Choroid plexus epithelial cell (primary cell): ENCODE data around the gene KHDC1L.
"Not testable (repeated sequence)": the region's sequence is repeated elsewhere in the genome, so short reads cannot be mapped to it uniquely, and the experiment has no call there.

ENCODE experiments used
- DNase-seq: peaks from one replicate; pipeline ENCODE4 v3.0.0-alpha.2; 2010; ENCODE audit warnings: low read depth
- H3K4me3 ChIP-seq: 2 replicates; pipeline ENCODE4 v1.5.1; 2011; ENCODE audit warnings: low read depth, mild to moderate bottlenecking, control low read depth, low read length, moderate library complexity
- CTCF ChIP-seq: conservative IDR thresholded peaks from 2 replicates; pipeline ENCODE4 v1.5.1; 2011; ENCODE audit warnings: low read depth, mild to moderate bottlenecking, control low read depth, inconsistent platforms, low read length, moderate library complexity

The KHDC1L gene

GRCh38 chr6:73252703-73253102 is 27.4 kb upstream of the KHDC1L start:
- TF ChIP-seq CTCF, result no peak
- no peak for DNase-seq
- H3K4me3 ChIP-seq, result no peak overlapping the region

- DNase-seq, result no peak
- TF ChIP-seq CTCF, result no peak
- no peak overlapping the region for H3K4me3 ChIP-seq
These were observed 24.7 kb upstream of the KHDC1L start for GRCh38 chr6:73250016-73250415.

- TF ChIP-seq CTCF, result no peak
- no peak overlapping the region for H3K4me3 ChIP-seq
- no peak for DNase-seq
These were observed 23.1 kb upstream of the KHDC1L start for GRCh38 chr6:73248192-73248903.

GRCh38 chr6:73242001-73242400 is 16.7 kb upstream of the KHDC1L start:
- TF ChIP-seq CTCF, result no peak
- no peak overlapping the region for H3K4me3 ChIP-seq
- DNase-seq, result no peak

- H3K4me3 ChIP-seq, result no peak overlapping the region
- no peak for TF ChIP-seq CTCF
- no peak for DNase-seq
These were observed 15.4 kb upstream of the KHDC1L start for GRCh38 chr6:73240730-73241129.

- peak; percentile 83 for DNase-seq
- TF ChIP-seq CTCF, result no peak
- H3K4me3 ChIP-seq, result no peak overlapping the region
These were observed 11.0 kb upstream of the KHDC1L start for GRCh38 chr6:73236144-73236750.

GRCh38 chr6:73234733-73235132 is 9.4 kb upstream of the KHDC1L start:
- peak; percentile 64 for DNase-seq

GRCh38 chr6:73233971-73234370 is 8.7 kb upstream of the KHDC1L start:
- not testable (repeated sequence) for DNase-seq

More at GRCh38 chr6:73234733-73235132, 9.4 kb upstream of the KHDC1L start:
- H3K4me3 ChIP-seq, result no peak overlapping the region
- no peak for TF ChIP-seq CTCF

More at GRCh38 chr6:73233971-73234370, 8.7 kb upstream of the KHDC1L start:
- H3K4me3 ChIP-seq, result not testable (repeated sequence)
